Measurements from ENCODE around the gene CCT8L2. TPM values are rescaled to one million over a fixed set of nuclear protein-coding genes. Genes with fewer than 3 reads are reported as not detected.
A peak's percentile ranks its signal among the peaks of the same experiment; 100 is the strongest.
"Not testable (repeated sequence)": the region's sequence is repeated elsewhere in the genome, so short reads cannot be mapped to it uniquely, and the experiment has no call there.

The CCT8L2 gene
- total RNA-seq, 1 experiment from 2014 or later: not detected

DNA sequence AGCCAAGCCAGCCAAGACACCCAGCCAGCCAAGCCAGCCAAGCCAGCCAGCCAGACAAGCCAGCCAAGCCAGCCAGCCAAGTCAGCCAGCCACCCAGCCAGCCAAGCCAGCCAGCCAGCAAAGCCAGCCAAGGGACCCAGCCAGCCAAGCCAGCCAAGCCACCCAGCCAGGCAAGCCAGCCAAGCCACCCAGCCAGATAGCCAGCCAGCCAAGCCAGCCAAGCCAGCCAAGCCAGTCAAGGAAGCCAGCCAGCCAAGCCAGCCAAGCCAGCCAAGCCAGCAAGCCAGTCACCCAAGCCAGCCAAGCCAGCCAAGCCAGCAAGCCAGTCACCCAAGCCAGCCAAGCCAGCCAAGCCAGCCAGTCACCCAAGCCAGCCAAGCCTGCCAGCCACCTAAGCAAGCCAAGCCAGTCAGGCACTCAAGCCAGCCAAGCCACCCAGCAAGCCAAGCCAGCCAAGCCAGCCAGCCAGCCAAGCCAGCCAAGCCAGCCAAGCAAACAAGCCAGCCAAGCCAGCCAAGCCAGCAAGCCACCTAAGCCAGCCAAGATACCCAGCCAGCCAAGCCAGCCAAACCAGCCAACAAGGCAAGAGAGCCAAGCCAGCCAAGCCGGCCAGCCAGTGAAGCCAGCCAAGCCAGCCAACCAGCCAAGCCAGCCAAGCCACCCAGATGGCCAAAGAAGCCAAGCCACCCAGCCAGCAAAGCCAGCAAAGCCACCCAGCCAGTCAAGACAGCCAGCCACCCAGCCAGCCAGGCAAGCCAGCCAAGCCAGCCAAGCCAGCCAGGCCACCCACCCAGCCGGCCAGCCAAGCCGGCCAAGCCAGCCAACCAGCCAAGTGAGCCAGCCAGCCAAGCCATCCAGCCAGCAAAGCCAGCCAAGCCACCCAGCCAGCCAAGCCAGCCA lies 33.3 kb downstream of the CCT8L2 start:
- Histone ChIP-seq H3K36me3 (ENCODE audit: control insufficient read depth in 1 of 2, insufficient read depth in 2 of 2, low read length in 2 of 2) (no peaks in the 10 kb centered on the region), H3K4me3 (replicated peaks in 1 of 2; ENCODE audit: low read depth in 1 of 2, low read length in 2 of 2) (no peak overlapping the region), H3K4me1 (ENCODE audit: control insufficient read depth in 1 of 2, insufficient read depth in 2 of 2, low read length in 2 of 2) (no peaks in the 10 kb centered on the region), H3K9ac (ENCODE audit: low read length) (no peak overlapping the region), H4K20me1 (ENCODE audit: insufficient read depth) (no peaks in the 10 kb centered on the region), H3K9me3 (ENCODE audit: control insufficient read depth in 1 of 2, insufficient read depth in 1 of 2, low read depth in 1 of 2, low read length in 2 of 2) (no peaks in the 10 kb centered on the region), H3K27me3 (ENCODE audit: insufficient read depth, low read length) (no peaks in the 10 kb centered on the region), H3K4me2 (ENCODE audit: low read length) (no peak overlapping the region), H2AFZ (ENCODE audit: low read depth, low read length, poor library complexity, severe bottlenecking) (no peak overlapping the region), H3K9me2 (ENCODE audit: insufficient read depth) (no peaks in the 10 kb centered on the region), H3K27ac (ENCODE audit: low read depth, low read length) (no peak overlapping the region), H3K79me2 (ENCODE audit: insufficient read depth, low read length) (no peaks in the 10 kb centered on the region)
- ChIA-PET POLR2A (no interaction called here), CTCF (no interaction called here), RAD21 (ENCODE audit: low non-redundant PET in 1 of 2, low total read pairs in 2 of 2, uncharacterized antibody in 2 of 2, unreplicated experiment in 2 of 2) (interaction anchor here in 1 of 2 experiments (0.7 kb wide), 1 partner anchor 151 kb away, joined by 5 read pairs; no protein-coding TSS in a partner anchor)
- ATAC-seq: no peak
- intact Hi-C loops (cut with micrococcal nuclease): no loop called here
- no peak for DNase-seq (ENCODE audit: low read depth, low spot score)
- BruUV-seq (replicated peaks): no TSS peak
- no peak for TF ChIP-seq EZH2phosphoT487 (IDR thresholded peaks at IDR 0.05; ENCODE audit: borderline replicate concordance)
- no peak for TF ChIP-seq ZBTB33 (IDR thresholded peaks at IDR 0.05; ENCODE audit: extremely low read depth, insufficient replicate concordance, low read length)
- no peak for TF ChIP-seq SP1 (IDR thresholded peaks at IDR 0.05; ENCODE audit: low read depth)
- no peak for TF ChIP-seq FOSL1 (IDR thresholded peaks at IDR 0.05; ENCODE audit: low read depth)
- no peak for TF ChIP-seq YY1 (IDR thresholded peaks at IDR 0.05; ENCODE audit: extremely low read depth, insufficient replicate concordance, low read depth, low read length)
- TF ChIP-seq, protein P1, sequence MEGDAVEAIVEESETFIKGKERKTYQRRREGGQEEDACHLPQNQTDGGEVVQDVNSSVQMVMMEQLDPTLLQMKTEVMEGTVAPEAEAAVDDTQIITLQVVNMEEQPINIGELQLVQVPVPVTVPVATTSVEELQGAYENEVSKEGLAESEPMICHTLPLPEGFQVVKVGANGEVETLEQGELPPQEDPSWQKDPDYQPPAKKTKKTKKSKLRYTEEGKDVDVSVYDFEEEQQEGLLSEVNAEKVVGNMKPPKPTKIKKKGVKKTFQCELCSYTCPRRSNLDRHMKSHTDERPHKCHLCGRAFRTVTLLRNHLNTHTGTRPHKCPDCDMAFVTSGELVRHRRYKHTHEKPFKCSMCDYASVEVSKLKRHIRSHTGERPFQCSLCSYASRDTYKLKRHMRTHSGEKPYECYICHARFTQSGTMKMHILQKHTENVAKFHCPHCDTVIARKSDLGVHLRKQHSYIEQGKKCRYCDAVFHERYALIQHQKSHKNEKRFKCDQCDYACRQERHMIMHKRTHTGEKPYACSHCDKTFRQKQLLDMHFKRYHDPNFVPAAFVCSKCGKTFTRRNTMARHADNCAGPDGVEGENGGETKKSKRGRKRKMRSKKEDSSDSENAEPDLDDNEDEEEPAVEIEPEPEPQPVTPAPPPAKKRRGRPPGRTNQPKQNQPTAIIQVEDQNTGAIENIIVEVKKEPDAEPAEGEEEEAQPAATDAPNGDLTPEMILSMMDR (IDR thresholded peaks at IDR 0.05 in 2 of 3, conservative IDR thresholded peaks at IDR 0.05 in 1 of 3; ENCODE audit: borderline replicate concordance in 1 of 3, insufficient read depth in 1 of 3, low read depth in 2 of 3, low read length in 2 of 3): no peak
- no peak for TF ChIP-seq EGR1 (IDR thresholded peaks at IDR 0.05; ENCODE audit: low read depth)

DNA sequence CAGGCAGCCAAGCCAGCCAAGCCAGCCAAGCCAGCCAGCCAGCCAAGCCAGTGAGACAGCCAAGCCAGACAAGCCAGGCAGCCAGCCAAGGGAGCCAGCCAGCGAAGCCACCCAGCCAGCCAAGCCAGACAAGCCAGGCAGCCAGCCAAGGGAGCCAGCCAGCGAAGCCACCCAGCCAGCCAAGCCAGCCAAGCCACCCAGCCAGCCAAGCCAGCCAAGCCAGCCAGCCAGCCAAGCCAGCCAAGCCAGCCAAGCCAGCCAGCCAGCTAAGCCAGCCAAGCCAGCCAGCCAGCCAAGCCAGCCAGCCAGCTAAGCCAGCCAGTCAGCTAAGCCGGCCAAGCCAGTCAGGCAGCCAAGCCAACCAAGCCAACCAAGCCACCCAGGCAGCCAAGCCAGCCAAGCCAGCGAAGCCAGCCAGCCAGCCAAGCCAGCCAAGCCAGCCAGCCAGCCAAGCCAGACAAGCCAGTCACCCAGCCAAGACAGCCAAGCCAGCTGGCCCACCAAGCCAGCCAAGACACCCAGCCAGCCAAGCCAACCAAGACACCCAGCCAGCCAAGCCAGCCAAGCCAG lies 34.1 kb downstream of the CCT8L2 start:
- DNase-seq (ENCODE audit: low read depth, low spot score); H3K36me3 ChIP-seq (ENCODE audit: control insufficient read depth in 1 of 2, insufficient read depth in 2 of 2, low read length in 2 of 2); H3K9ac ChIP-seq (ENCODE audit: low read length); H3K9me3 ChIP-seq (ENCODE audit: control insufficient read depth in 1 of 2, insufficient read depth in 1 of 2, low read depth in 1 of 2, low read length in 2 of 2); H3K79me2 ChIP-seq (ENCODE audit: insufficient read depth, low read length); H3K4me1 ChIP-seq (ENCODE audit: control insufficient read depth in 1 of 2, insufficient read depth in 2 of 2, low read length in 2 of 2); CTCF ChIA-PET; H2AFZ ChIP-seq (ENCODE audit: low read depth, low read length, poor library complexity, severe bottlenecking); H4K20me1 ChIP-seq (ENCODE audit: insufficient read depth); H3K27me3 ChIP-seq (ENCODE audit: insufficient read depth, low read length); POLR2A ChIA-PET; H3K4me3 ChIP-seq (replicated peaks in 1 of 2; ENCODE audit: low read depth in 1 of 2, low read length in 2 of 2); H3K4me2 ChIP-seq (ENCODE audit: low read length); intact Hi-C loops (cut with micrococcal nuclease); H3K9me2 ChIP-seq (ENCODE audit: insufficient read depth); BruUV-seq (replicated peaks); H3K27ac ChIP-seq (ENCODE audit: low read depth, low read length): not testable (repeated sequence)
- 0 out of 2 replicates have a peak, but pooled peaks have one; percentile 17 for ATAC-seq
- RAD21 ChIA-PET (ENCODE audit: low non-redundant PET in 1 of 2, low total read pairs in 2 of 2, uncharacterized antibody in 2 of 2, unreplicated experiment in 2 of 2): interaction anchor here in 1 of 2 experiments (0.7 kb wide), 1 partner anchor 152 kb away, joined by 5 read pairs; no protein-coding TSS in a partner anchor

Data from HCT116 (cell line).